ENCODE measurements around the gene TCEA3.

TCEA3 gene

GRCh38 chr1:23419180-23419579 lies 5.4 kb downstream of the TCEA3 start:
- no peak for DNase-seq

- peak; percentile 42 for DNase-seq
These were observed 7.0 kb downstream of the TCEA3 start for GRCh38 chr1:23417570-23417969.

GRCh38 chr1:23416964-23417363 lies 7.6 kb downstream of the TCEA3 start:
- no peak for DNase-seq

- DNase-seq, result no peak
These were observed 15.7 kb downstream of the TCEA3 start for GRCh38 chr1:23408797-23409290.

GRCh38 chr1:23407016-23407630 lies 17.4 kb downstream of the TCEA3 start:
- no peak for DNase-seq

- DNase-seq, result no peak
These were observed 18.6 kb downstream of the TCEA3 start for GRCh38 chr1:23405946-23406345.

- DNase-seq, result peak; percentile 92
These were observed 20.6 kb downstream of the TCEA3 start for GRCh38 chr1:23403735-23404486.

GRCh38 chr1:23403355-23403734 lies 21.2 kb downstream of the TCEA3 start:
- no peak for DNase-seq

GRCh38 chr1:23403038-23403336 lies 21.6 kb downstream of the TCEA3 start:
- no peak for DNase-seq

- DNase-seq, result no peak
These were observed 22.1 kb downstream of the TCEA3 start for GRCh38 chr1:23402286-23403037.

GRCh38 chr1:23401313-23401712 lies 23.2 kb downstream of the TCEA3 start:
- DNase-seq, result no peak

GRCh38 chr1:23400324-23401114 lies 24.0 kb downstream of the TCEA3 start:
- DNase-seq, result no peak

GRCh38 chr1:23399229-23399628 lies 25.3 kb downstream of the TCEA3 start:
- DNase-seq, result no peak

- DNase-seq, result no peak
These were observed 26.6 kb downstream of the TCEA3 start for GRCh38 chr1:23397908-23398307.

GRCh38 chr1:23396380-23396779 lies 28.2 kb downstream of the TCEA3 start:
- no peak for DNase-seq

GRCh38 chr1:23395849-23396248 lies 28.7 kb downstream of the TCEA3 start:
- DNase-seq, result no peak

GRCh38 chr1:23395154-23395724 lies 29.3 kb downstream of the TCEA3 start:
- no peak for DNase-seq

- DNase-seq, result no peak
These were observed 29.9 kb downstream of the TCEA3 start for GRCh38 chr1:23394684-23395083.

- DNase-seq, result no peak
These were observed 30.4 kb downstream of the TCEA3 start for GRCh38 chr1:23394181-23394580.

GRCh38 chr1:23393706-23394105 lies 30.8 kb downstream of the TCEA3 start:
- DNase-seq, result no peak

- no peak for DNase-seq
These were observed 32.3 kb downstream of the TCEA3 start for GRCh38 chr1:23392125-23392855.

GRCh38 chr1:23389837-23390321 lies 34.7 kb downstream of the TCEA3 start:
- DNase-seq, result no peak

All from NCI-H510A (cell line).